Bronchial epithelial cell (primary cell): ENCODE measurements around the gene DHDH. TPM values are rescaled to one million over a fixed set of nuclear protein-coding genes. Genes with fewer than 3 reads are reported as not detected.

Source experiments
- DNase-seq: peaks from one replicate; pipeline ENCODE4 v3.0.0-alpha.2; 2010; ENCODE audit warnings: low read depth
- FAIRE-seq: peaks from 2 replicates; lab custom pipeline; 2011; peaks lifted over from hg19 to GRCh38; lab: Jason Lieb, UNC
- H3K27me3 ChIP-seq: 2 replicates; pipeline ENCODE4 v1.5.1; 2011; ENCODE audit warnings: low read length; ENCODE audit not compliant: control insufficient read depth, insufficient read depth
- H3K36me3 ChIP-seq: 2 replicates; pipeline ENCODE4 v1.5.1; 2011; ENCODE audit warnings: low read length; ENCODE audit not compliant: control insufficient read depth, insufficient read depth
- H3K4me3 ChIP-seq: 2 replicates; pipeline ENCODE4 v1.5.1; 2011; ENCODE audit warnings: mild to moderate bottlenecking, low read depth, low read length, control low read depth
- total RNA-seq: library from RNA; depleted of rRNA; stranded (reverse); fragments of >200 nt; gene quantifications from 2 replicates; pipeline ENCODE4 v1.2.1, GENCODE V29; 2014
- TF ChIP-seq, protein P1 (sequence below): IDR thresholded peaks from 2 replicates; pipeline ENCODE4 v1.5.1; 2011; ENCODE audit warnings: mild to moderate bottlenecking, moderate library complexity, low read length, control low read depth, inconsistent platforms; ENCODE audit not compliant: insufficient read depth, severe bottlenecking

DHDH gene
- total RNA-seq, 1 donor from 2014 or later, result 10.8 TPM

DNA sequence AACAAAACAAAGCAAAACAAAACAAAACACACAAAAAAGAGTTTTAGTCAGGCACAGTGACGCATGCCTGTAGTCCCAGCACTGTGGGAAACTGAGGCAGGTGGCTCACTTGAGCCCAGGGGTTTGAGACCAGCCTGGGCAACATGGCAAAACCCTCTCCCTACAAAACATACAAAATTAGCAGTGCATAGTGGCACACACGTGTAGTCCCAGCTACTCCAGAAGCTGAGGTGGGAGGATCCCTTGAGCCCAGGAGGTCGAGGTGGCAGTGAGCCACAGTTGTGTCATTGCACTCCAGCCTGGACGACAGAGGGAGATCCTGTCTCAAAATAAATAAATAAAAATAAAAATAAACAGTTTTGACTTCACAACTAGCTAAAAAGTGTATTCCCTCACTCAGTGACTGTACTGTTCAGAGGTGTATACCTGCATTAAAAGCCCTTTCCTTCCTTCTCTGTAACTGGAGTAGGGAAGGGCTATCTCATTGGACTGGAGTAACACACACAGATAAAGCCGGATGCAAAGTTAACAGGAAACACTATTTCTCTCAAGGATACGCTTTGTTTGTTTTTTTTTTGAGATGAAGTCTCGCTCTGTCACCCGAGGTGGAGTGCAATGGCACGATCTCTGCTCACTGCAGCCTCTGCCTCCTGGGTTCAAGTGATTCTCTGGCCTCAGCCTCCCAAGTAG lies 17.5 kb downstream of the DHDH start:
- no peak overlapping the region for H3K4me3 ChIP-seq
- no peaks in the 10 kb centered on the region for H3K36me3 ChIP-seq
- DNase-seq (no peak), FAIRE-seq (no peak)
- TF ChIP-seq, protein P1, sequence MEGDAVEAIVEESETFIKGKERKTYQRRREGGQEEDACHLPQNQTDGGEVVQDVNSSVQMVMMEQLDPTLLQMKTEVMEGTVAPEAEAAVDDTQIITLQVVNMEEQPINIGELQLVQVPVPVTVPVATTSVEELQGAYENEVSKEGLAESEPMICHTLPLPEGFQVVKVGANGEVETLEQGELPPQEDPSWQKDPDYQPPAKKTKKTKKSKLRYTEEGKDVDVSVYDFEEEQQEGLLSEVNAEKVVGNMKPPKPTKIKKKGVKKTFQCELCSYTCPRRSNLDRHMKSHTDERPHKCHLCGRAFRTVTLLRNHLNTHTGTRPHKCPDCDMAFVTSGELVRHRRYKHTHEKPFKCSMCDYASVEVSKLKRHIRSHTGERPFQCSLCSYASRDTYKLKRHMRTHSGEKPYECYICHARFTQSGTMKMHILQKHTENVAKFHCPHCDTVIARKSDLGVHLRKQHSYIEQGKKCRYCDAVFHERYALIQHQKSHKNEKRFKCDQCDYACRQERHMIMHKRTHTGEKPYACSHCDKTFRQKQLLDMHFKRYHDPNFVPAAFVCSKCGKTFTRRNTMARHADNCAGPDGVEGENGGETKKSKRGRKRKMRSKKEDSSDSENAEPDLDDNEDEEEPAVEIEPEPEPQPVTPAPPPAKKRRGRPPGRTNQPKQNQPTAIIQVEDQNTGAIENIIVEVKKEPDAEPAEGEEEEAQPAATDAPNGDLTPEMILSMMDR, result no peak
- no peaks in the 10 kb centered on the region for H3K27me3 ChIP-seq

DNA sequence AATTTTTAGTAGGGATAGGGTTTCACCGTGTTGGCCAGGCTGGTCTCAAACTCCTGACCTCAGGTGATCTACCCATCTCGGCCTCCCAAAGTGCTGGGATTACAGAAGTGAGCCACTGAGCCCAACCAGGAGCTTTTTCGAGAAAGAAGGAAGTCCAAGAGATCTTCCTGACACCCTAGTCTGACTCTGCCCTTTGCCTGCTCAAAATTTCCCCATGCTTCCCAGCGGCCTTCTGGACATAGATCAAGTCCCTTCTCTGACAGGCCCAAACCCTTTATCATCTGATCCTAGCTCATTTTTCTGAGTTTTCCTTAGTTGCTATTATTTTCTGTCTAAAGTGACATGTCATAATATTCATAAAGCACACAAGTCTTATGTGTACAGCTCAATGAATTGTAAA lies 19.6 kb downstream of the DHDH start:
- Histone ChIP-seq H3K4me3 (no peak overlapping the region), H3K27me3 (no peaks in the 10 kb centered on the region), H3K36me3 (peaks cover 2% of the 10 kb centered on the region)
- no peak for DNase-seq
- TF ChIP-seq, protein P1, result no peak
- FAIRE-seq, result no peak

DNA sequence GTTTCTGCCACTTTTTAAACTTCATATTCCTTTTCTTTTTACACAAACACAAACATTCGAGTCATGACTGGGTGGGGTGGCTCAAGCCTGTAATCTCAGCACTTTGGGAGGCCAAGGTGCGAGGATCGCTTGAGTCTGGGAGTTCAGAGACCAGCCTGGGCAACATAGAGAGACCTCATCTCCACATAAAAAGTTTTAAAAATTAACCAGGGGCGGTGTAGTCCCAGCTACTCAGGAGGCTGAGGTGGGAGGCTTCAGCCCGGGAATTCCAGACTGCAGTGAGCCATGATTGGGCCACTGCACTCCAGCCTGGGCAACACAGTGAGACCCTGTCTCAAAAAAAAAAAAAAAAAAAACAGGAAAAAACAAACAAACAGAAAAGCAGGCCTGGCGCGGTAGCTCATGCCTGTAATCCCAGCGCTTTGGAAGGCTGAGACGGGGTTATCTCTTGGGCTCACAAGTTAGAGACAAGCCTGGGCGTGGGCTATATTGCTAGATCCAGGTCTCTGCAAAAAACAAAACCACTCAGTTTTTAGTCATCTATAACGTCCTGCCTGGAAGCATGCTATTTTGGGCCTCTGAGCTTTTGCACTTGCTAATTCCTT lies 20.6 kb downstream of the DHDH start:
- peaks cover 2% of the 10 kb centered on the region for H3K36me3 ChIP-seq
- no peaks in the 10 kb centered on the region for H3K27me3 ChIP-seq
- TF ChIP-seq, protein P1, result no peak
- FAIRE-seq (no peak), DNase-seq (no peak)
- peak overlapping the region; percentile 73 for H3K4me3 ChIP-seq

DNA sequence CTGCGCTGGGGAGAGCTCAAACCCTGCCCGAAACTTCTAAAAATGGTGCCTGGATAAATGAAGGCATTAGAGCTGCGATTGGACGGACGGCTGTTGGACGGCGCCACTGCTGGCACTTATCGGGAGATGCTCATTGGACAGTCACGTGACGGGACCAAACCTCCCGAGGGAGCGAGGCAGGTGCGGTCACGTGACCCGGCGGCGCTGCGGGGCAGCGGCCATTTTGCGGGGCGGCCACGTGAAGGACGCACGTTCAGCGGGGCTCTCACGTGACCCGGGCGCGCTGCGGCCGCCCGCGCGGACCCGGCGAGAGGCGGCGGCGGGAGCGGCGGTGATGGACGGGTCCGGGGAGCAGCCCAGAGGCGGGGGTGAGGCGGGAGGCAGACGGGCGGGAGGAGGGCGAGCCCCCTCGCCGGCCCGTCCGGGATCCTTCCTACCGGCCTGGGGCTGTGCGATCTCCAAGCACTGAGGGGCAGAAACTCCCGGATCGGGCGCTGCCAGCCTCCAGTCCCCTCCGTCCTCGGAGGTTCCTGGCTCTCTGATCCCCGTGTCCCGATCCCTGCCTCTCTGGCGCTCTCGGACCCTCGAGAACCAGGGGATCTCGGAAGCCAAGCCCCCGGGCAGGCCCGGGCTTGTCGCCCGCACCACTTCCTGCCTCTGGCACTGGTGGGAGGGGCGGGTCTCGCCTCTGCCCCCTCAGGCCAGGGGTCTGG lies 21.3 kb downstream of the DHDH start, which contains the start of gene BAX:
Gene BAX, plus strand, starts transcription at position 281 of the 713 bp plus-strand sequence. Its CDS starts 54 bp downstream, at position 335.
- Histone ChIP-seq H3K36me3 (peaks cover 2% of the 10 kb centered on the region), H3K4me3 (peak within 1 kb of the TSS; percentile 73), H3K27me3 (no peaks in the 10 kb centered on the region)
- peak; percentile 87 for DNase-seq
- TF ChIP-seq, protein P1, result no peak
- no peak for FAIRE-seq

DNA sequence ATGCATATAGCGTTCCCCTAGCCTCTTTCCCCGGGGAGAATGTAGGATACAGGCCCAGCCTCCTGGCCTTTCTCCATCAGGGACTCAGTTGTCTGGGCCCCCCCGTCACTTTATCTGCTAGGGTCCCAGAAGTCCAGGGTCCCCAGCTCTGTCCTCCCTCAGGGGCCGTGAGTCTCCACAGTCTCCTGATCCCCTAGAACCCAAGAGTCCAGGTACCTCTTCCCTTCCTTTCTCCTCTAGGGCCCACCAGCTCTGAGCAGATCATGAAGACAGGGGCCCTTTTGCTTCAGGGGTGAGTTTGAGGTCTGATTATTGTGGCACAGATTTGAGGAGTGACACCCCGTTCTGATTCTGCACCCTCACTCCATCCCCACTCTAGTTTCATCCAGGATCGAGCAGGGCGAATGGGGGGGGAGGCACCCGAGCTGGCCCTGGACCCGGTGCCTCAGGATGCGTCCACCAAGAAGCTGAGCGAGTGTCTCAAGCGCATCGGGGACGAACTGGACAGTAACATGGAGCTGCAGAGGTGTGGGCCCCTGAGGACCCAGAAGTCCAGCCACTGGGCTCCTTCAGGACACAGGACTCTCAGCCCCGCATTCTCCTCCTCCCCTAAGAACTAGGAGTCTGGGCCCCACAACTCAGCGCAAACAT lies 21.9 kb downstream of the DHDH start:
- TF ChIP-seq, protein P1, result no peak
- no peak for DNase-seq

More for the DNA sequence above, 21.9 kb downstream of the DHDH start:
- FAIRE-seq, result no peak
- Histone ChIP-seq H3K27me3 (no peaks in the 10 kb centered on the region), H3K4me3 (peak overlapping the region; percentile 73), H3K36me3 (peaks cover 2% of the 10 kb centered on the region)
